Measurements from ENCODE around the gene PLK5.
A peak's percentile ranks its signal among the peaks of the same experiment; 100 is the strongest.
"Not testable (repeated sequence)": the region's sequence is repeated elsewhere in the genome, so short reads cannot be mapped to it uniquely, and the experiment has no call there.

The PLK5 gene

GRCh38 chr19:1510807-1511206 lies 13.1 kb upstream of the PLK5 start:
- H3K27me3 Mint-ChIP-seq: no peaks in the 10 kb centered on the region
- no peak overlapping the region for H3K27ac Mint-ChIP-seq
- H3K36me3 Mint-ChIP-seq: no peaks in the 10 kb centered on the region
- H3K4me1 Mint-ChIP-seq (ENCODE audit: low read depth): peaks cover 22% of the 10 kb centered on the region
- H3K9me3 Mint-ChIP-seq (ENCODE audit: low read depth): no peaks in the 10 kb centered on the region
- peak overlapping the region; percentile 46 for H3K4me3 Mint-ChIP-seq

GRCh38 chr19:1511318-1512317 lies 12.3 kb upstream of the PLK5 start:
- no peaks in the 10 kb centered on the region for H3K27me3 Mint-ChIP-seq
- H3K4me1 Mint-ChIP-seq (ENCODE audit: low read depth): peaks cover 22% of the 10 kb centered on the region
- peak overlapping the region; percentile 78 for H3K4me3 Mint-ChIP-seq
- H3K27ac Mint-ChIP-seq: no peak overlapping the region
- H3K9me3 Mint-ChIP-seq (ENCODE audit: low read depth): no peaks in the 10 kb centered on the region
- no peaks in the 10 kb centered on the region for H3K36me3 Mint-ChIP-seq

- H3K36me3 Mint-ChIP-seq: no peaks in the 10 kb centered on the region
- H3K27ac Mint-ChIP-seq: no peak within 1 kb of the TSS
- H3K4me3 Mint-ChIP-seq: peak within 1 kb of the TSS; percentile 78
- no peaks in the 10 kb centered on the region for H3K9me3 Mint-ChIP-seq (ENCODE audit: low read depth)
- no peaks in the 10 kb centered on the region for H3K27me3 Mint-ChIP-seq
- H3K4me1 Mint-ChIP-seq (ENCODE audit: low read depth): peaks cover 18% of the 10 kb centered on the region
These were observed 11.0 kb upstream of the PLK5 start, which contains the start of gene ADAMTSL5 for GRCh38 chr19:1512671-1513498. TSS of gene ADAMTSL5 (minus strand) at chr19:1513019. CDS start at chr19:1510943, 2,076 bp downstream.

GRCh38 chr19:1513499-1514294 lies 10.2 kb upstream of the PLK5 start:
- Mint-ChIP-seq H3K4me3 (peak overlapping the region; percentile 17), H3K9me3 (ENCODE audit: low read depth) (no peaks in the 10 kb centered on the region), H3K27ac (no peak overlapping the region), H3K4me1 (ENCODE audit: low read depth) (peaks cover 16% of the 10 kb centered on the region), H3K27me3 (no peaks in the 10 kb centered on the region), H3K36me3 (no peaks in the 10 kb centered on the region)

GRCh38 chr19:1514295-1514661 lies 9.6 kb upstream of the PLK5 start:
- Mint-ChIP-seq H3K27me3 (no peaks in the 10 kb centered on the region), H3K36me3 (no peaks in the 10 kb centered on the region), H3K27ac (no peak overlapping the region), H3K4me1 (ENCODE audit: low read depth) (peaks cover 14% of the 10 kb centered on the region), H3K4me3 (peak overlapping the region; percentile 17), H3K9me3 (ENCODE audit: low read depth) (no peaks in the 10 kb centered on the region)

- Mint-ChIP-seq H3K9me3 (ENCODE audit: low read depth) (no peaks in the 10 kb centered on the region), H3K27ac (no peak overlapping the region), H3K36me3 (no peaks in the 10 kb centered on the region), H3K4me3 (no peak overlapping the region), H3K4me1 (ENCODE audit: low read depth) (peaks cover 9% of the 10 kb centered on the region), H3K27me3 (no peaks in the 10 kb centered on the region)
These were observed 8.7 kb upstream of the PLK5 start for GRCh38 chr19:1514986-1515721.

GRCh38 chr19:1516395-1516753 lies 7.5 kb upstream of the PLK5 start:
- H3K4me3 Mint-ChIP-seq: no peak overlapping the region

GRCh38 chr19:1518471-1518870 lies 5.4 kb upstream of the PLK5 start:
- Mint-ChIP-seq H3K4me1 (ENCODE audit: low read depth) (no peaks in the 10 kb centered on the region), H3K9me3 (ENCODE audit: low read depth) (no peaks in the 10 kb centered on the region), H3K27me3 (peaks cover 5% of the 10 kb centered on the region), H3K4me3 (no peak overlapping the region), H3K27ac (no peak overlapping the region), H3K36me3 (no peaks in the 10 kb centered on the region)

More at GRCh38 chr19:1516395-1516753, 7.5 kb upstream of the PLK5 start:
- H3K27me3 Mint-ChIP-seq: peaks cover 1% of the 10 kb centered on the region
- H3K4me1 Mint-ChIP-seq (ENCODE audit: low read depth): peaks cover 4% of the 10 kb centered on the region
- no peaks in the 10 kb centered on the region for H3K9me3 Mint-ChIP-seq (ENCODE audit: low read depth)
- H3K27ac Mint-ChIP-seq: no peak overlapping the region
- no peaks in the 10 kb centered on the region for H3K36me3 Mint-ChIP-seq

- not testable (repeated sequence) for H3K36me3 Mint-ChIP-seq; H3K4me1 Mint-ChIP-seq (ENCODE audit: low read depth); H3K27ac Mint-ChIP-seq; H3K27me3 Mint-ChIP-seq; H3K4me3 Mint-ChIP-seq; H3K9me3 Mint-ChIP-seq (ENCODE audit: low read depth)
These were observed 4.1 kb upstream of the PLK5 start for GRCh38 chr19:1519802-1520201.

GRCh38 chr19:1520203-1520780 lies 3.6 kb upstream of the PLK5 start:
- Mint-ChIP-seq H3K36me3 (no peaks in the 10 kb centered on the region), H3K27ac (no peak overlapping the region), H3K4me3 (no peak overlapping the region), H3K9me3 (ENCODE audit: low read depth) (no peaks in the 10 kb centered on the region), H3K27me3 (peaks cover 11% of the 10 kb centered on the region), H3K4me1 (ENCODE audit: low read depth) (peaks cover 6% of the 10 kb centered on the region)

GRCh38 chr19:1521636-1522035 lies 2.2 kb upstream of the PLK5 start:
- H3K27ac Mint-ChIP-seq: no peak overlapping the region
- H3K36me3 Mint-ChIP-seq: no peaks in the 10 kb centered on the region
- peaks cover 17% of the 10 kb centered on the region for H3K27me3 Mint-ChIP-seq
- H3K4me3 Mint-ChIP-seq: no peak overlapping the region
- no peaks in the 10 kb centered on the region for H3K9me3 Mint-ChIP-seq (ENCODE audit: low read depth)
- peaks cover 6% of the 10 kb centered on the region for H3K4me1 Mint-ChIP-seq (ENCODE audit: low read depth)

GRCh38 chr19:1522061-1522460 lies 1.8 kb upstream of the PLK5 start:
- Mint-ChIP-seq H3K9me3 (ENCODE audit: low read depth) (no peaks in the 10 kb centered on the region), H3K27me3 (peaks cover 17% of the 10 kb centered on the region), H3K36me3 (no peaks in the 10 kb centered on the region), H3K27ac (no peak overlapping the region), H3K4me1 (ENCODE audit: low read depth) (peaks cover 6% of the 10 kb centered on the region), H3K4me3 (no peak overlapping the region)

GRCh38 chr19:1522838-1523237 lies 1.0 kb upstream of the PLK5 start:
- Mint-ChIP-seq H3K27ac (no peak overlapping the region), H3K36me3 (no peaks in the 10 kb centered on the region), H3K9me3 (ENCODE audit: low read depth) (no peaks in the 10 kb centered on the region), H3K4me3 (no peak overlapping the region), H3K27me3 (peaks cover 17% of the 10 kb centered on the region), H3K4me1 (ENCODE audit: low read depth) (peaks cover 6% of the 10 kb centered on the region)

All from activated naive CD8-positive, alpha-beta T cell (primary cell).